Measurements from ENCODE around the gene KLK15. TPM values are rescaled to one million over a fixed set of nuclear protein-coding genes. Genes with fewer than 3 reads are reported as not detected.

KLK15 gene
- total RNA-seq, 1 donor from 2014 or later, result not detected

GRCh38 chr19:50803633-50804419 is 29.5 kb downstream of the KLK15 start:
- no peak for TF ChIP-seq EZH2phosphoT487 (IDR thresholded peaks at IDR 0.05)
- no peak for TF ChIP-seq CTCF (IDR thresholded peaks at IDR 0.05)
- no peak for TF ChIP-seq EZH2 (IDR thresholded peaks at IDR 0.05)
- Histone ChIP-seq H3K4me3 (peak overlapping the region; percentile 98), H3K36me3 (peaks cover 7% of the 10 kb centered on the region), H4K20me1 (ENCODE audit: low read depth) (peaks cover 50% of the 10 kb centered on the region), H3K27me3 (peaks cover 20% of the 10 kb centered on the region), H3K9ac (peak overlapping the region; percentile 99), H3K79me2 (ENCODE audit: low read depth) (peaks cover 53% of the 10 kb centered on the region), H2AFZ (replicated peaks) (peak overlapping the region; percentile 90), H3K27ac (peak overlapping the region; percentile 100), H3K9me3 (ENCODE audit: low read depth) (no peaks in the 10 kb centered on the region), H3K4me1 (peaks cover 7% of the 10 kb centered on the region), H3F3A (ENCODE audit: low read depth) (peaks cover 27% of the 10 kb centered on the region), H3K4me2 (peak overlapping the region; percentile 95)
- Mint-ChIP-seq H3K4me3 (peak overlapping the region; percentile 99), H3K27me3 (ENCODE audit: insufficient read depth, low read depth) (peaks cover 17% of the 10 kb centered on the region), H3K9me3 (no peaks in the 10 kb centered on the region), H3K4me1 (peaks cover 38% of the 10 kb centered on the region), H3K27ac (peak overlapping the region; percentile 100), H3K36me3 (peaks cover 14% of the 10 kb centered on the region)
- DNase-seq (ENCODE audit: low spot score), result peak; percentile 83

DNA sequence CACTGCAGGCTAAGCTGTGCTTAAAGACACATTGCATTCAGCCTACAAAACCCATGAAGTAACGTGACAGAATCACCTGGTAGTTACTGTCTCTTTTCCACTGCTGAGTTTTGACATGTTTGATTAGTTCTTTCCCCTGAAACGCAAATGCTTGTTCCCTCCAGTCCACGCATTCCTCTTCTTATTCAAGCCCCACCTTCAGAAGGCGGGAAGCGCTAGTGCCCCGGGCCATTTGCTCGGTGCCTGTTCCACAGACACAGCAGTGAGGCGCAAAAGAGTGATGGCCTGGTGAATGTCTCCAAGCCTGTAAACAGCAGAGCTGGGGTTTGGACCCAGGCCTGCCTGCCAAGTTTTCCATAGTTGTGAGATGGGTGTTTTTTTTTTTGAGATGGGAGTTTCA is 32.3 kb downstream of the KLK15 start:
- Histone ChIP-seq H3K79me2 (ENCODE audit: low read depth) (peaks cover 54% of the 10 kb centered on the region), H3K36me3 (peaks cover 7% of the 10 kb centered on the region), H3K27me3 (no peaks in the 10 kb centered on the region), H3K4me1 (peaks cover 7% of the 10 kb centered on the region), H3K27ac (no peak overlapping the region), H3F3A (ENCODE audit: low read depth) (peaks cover 51% of the 10 kb centered on the region), H3K4me2 (no peak overlapping the region), H2AFZ (replicated peaks) (no peak overlapping the region), H4K20me1 (ENCODE audit: low read depth) (peaks cover 77% of the 10 kb centered on the region), H3K9ac (no peak overlapping the region), H3K4me3 (no peak overlapping the region), H3K9me3 (ENCODE audit: low read depth) (no peaks in the 10 kb centered on the region)
- Mint-ChIP-seq H3K27ac (no peak overlapping the region), H3K36me3 (peaks cover 16% of the 10 kb centered on the region), H3K4me3 (peak overlapping the region; percentile 70), H3K4me1 (peaks cover 38% of the 10 kb centered on the region), H3K27me3 (ENCODE audit: insufficient read depth, low read depth) (peaks cover 11% of the 10 kb centered on the region), H3K9me3 (no peaks in the 10 kb centered on the region)
- TF ChIP-seq EZH2phosphoT487 (IDR thresholded peaks at IDR 0.05) (no peak), CTCF (IDR thresholded peaks at IDR 0.05) (no peak), EZH2 (IDR thresholded peaks at IDR 0.05) (no peak)
- DNase-seq (ENCODE audit: low spot score), result no peak

DNA sequence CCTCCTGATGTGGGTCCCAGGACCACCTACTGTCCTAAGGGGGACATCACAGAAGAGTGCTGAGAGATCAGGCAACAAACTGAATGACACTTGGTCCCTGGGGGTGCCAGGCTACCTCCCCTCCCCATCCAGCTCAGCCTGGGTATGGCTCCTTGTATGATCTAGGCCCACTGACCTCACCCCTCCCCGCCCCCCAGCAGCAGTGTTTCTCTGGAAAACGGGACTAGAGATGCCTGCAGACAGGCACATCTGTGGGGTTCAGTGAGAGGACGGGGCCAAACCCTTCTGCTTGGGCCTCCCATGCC is 33.9 kb downstream of the KLK15 start:
- Histone ChIP-seq H3K4me3 (no peak overlapping the region), H3K36me3 (peaks cover 7% of the 10 kb centered on the region), H3K9me3 (ENCODE audit: low read depth) (no peaks in the 10 kb centered on the region), H3K4me1 (peaks cover 10% of the 10 kb centered on the region), H3K9ac (no peak overlapping the region), H3K27me3 (no peaks in the 10 kb centered on the region), H3F3A (ENCODE audit: low read depth) (peaks cover 61% of the 10 kb centered on the region), H2AFZ (replicated peaks) (no peak overlapping the region), H3K79me2 (ENCODE audit: low read depth) (peaks cover 54% of the 10 kb centered on the region), H3K4me2 (no peak overlapping the region), H3K27ac (no peak overlapping the region), H4K20me1 (ENCODE audit: low read depth) (peaks cover 93% of the 10 kb centered on the region)
- Mint-ChIP-seq H3K27ac (no peak overlapping the region), H3K4me1 (peaks cover 32% of the 10 kb centered on the region), H3K9me3 (no peaks in the 10 kb centered on the region), H3K27me3 (ENCODE audit: insufficient read depth, low read depth) (peaks cover 8% of the 10 kb centered on the region), H3K36me3 (peaks cover 19% of the 10 kb centered on the region), H3K4me3 (no peak overlapping the region)
- TF ChIP-seq EZH2phosphoT487 (IDR thresholded peaks at IDR 0.05) (no peak), CTCF (IDR thresholded peaks at IDR 0.05) (no peak), EZH2 (IDR thresholded peaks at IDR 0.05) (no peak)
- DNase-seq (ENCODE audit: low spot score), result no peak
